Tibial nerve (tissue), 4 donors: ENCODE data around the gene PSMD9. TPM values are rescaled to one million over a fixed set of nuclear protein-coding genes. Genes with fewer than 3 reads are reported as not detected.

Experiments
- DNase-seq, 2 donors: peaks; one replicate each; pipeline ENCODE4 v3.0.0-alpha.2; 2019; ENCODE audit warnings: low spot score in 2 of 2
- H3K27ac ChIP-seq, 4 donors: fragments of 200-600 bp; sonication (generic) in 3 of 4; one replicate each; pipeline ENCODE4 v1.5.1; 2017 to 2019; ENCODE audit warnings: mild to moderate bottlenecking in 1 of 4
- H3K27me3 ChIP-seq, 2 donors: fragments of 200-600 bp; sonication (generic) in 1 of 2; one replicate each; pipeline versions ENCODE4 v1.5.1 to v1.6.0; 2017 to 2019
- H3K36me3 ChIP-seq, 3 donors: fragments of 200-600 bp; sonication (generic); one replicate each; pipeline ENCODE4 v1.5.1; 2018 to 2019
- H3K4me1 ChIP-seq, 4 donors: fragments of 200-600 bp; sonication (generic) in 3 of 4; one replicate each; pipeline ENCODE4 v1.5.1; 2017 to 2019
- H3K4me3 ChIP-seq, 4 donors: fragments of 200-600 bp; sonication (generic) in 3 of 4; one replicate each; pipeline ENCODE4 v1.5.1; 2017 to 2019; ENCODE audit warnings: mild to moderate bottlenecking in 1 of 4, moderate library complexity in 1 of 4
- H3K9me3 ChIP-seq, 4 donors: fragments of 200-600 bp; sonication (generic) in 3 of 4; one replicate each; pipeline ENCODE4 v1.5.1; 2017 to 2019
- CTCF ChIP-seq, 5 experiments: fragments of 200-600 bp in 3 of 5; fragments of 450-650 bp in 2 of 5; sonication (generic) in 3 of 5; IDR thresholded peaks; one replicate each; pipeline ENCODE4 v1.5.1; 2016 to 2019; ENCODE audit warnings: antibody characterized with exemption in 5 of 5, mild to moderate bottlenecking in 3 of 5, moderate library complexity in 2 of 5
- EP300 ChIP-seq, 2 donors: sonication (generic); formaldehyde crosslinking; IDR thresholded peaks; one replicate each; pipeline ENCODE4 v1.6.1; 2017; ENCODE audit warnings: antibody characterized with exemption in 2 of 2, mild to moderate bottlenecking in 1 of 2
- POLR2A ChIP-seq, 2 donors: fragments of 450-650 bp; IDR thresholded peaks; one replicate each; pipeline ENCODE4 v1.6.1; 2017; ENCODE audit warnings: antibody characterized with exemption in 2 of 2, mild to moderate bottlenecking in 2 of 2, moderate library complexity in 2 of 2
- WGBS, 2 donors: methylation state at CpG; one replicate each; pipeline ENCODE4 v1.1.5; 2018; 5-methylcytosine and 5-hydroxymethylcytosine counted together
- total RNA-seq, 4 donors: library from RNA; depleted of rRNA; stranded (reverse); fragments of >200 nt; gene quantifications; one replicate each; pipeline ENCODE4 v1.1.0, GENCODE V29; 2016

The PSMD9 gene
- total RNA-seq, 4 donors from 2014 or later: 22.4 to 47.7 (median 42.8) TPM

GRCh38 chr12:121908702-121909101, 20.1 kb downstream of the PSMD9 start:
- Histone ChIP-seq H3K9me3 (no peaks in the 10 kb centered on the region), H3K36me3 (peaks cover 0 to 95% (median 6%) of the 10 kb centered on the region in 3 donors), H3K27me3 (no peaks in the 10 kb centered on the region), H3K4me1 (no peaks in the 10 kb centered on the region), H3K4me3 (no peak overlapping the region), H3K27ac (no peak overlapping the region)
- no peak for TF ChIP-seq CTCF (IDR thresholded peaks at IDR 0.05)
- TF ChIP-seq POLR2A (IDR thresholded peaks at IDR 0.05): no peak
- TF ChIP-seq EP300 (IDR thresholded peaks at IDR 0.05): no peak
- no peak for DNase-seq
- WGBS, 2 donors: 56 to 60% methylated on average over 2 of the region's 2 CpGs

- WGBS, 2 donors: 92 to 93% methylated on average over 14 of the region's 14 CpGs
- Histone ChIP-seq H3K36me3 (peaks cover 0 to 97% (median 5%) of the 10 kb centered on the region in 3 donors), H3K4me3 (no peak overlapping the region), H3K27me3 (no peaks in the 10 kb centered on the region), H3K9me3 (no peaks in the 10 kb centered on the region), H3K4me1 (peaks cover 0 to 15% (median 0%) of the 10 kb centered on the region in 4 donors), H3K27ac (no peak overlapping the region)
- DNase-seq: no peak
- TF ChIP-seq CTCF (IDR thresholded peaks at IDR 0.05) (no peak), POLR2A (IDR thresholded peaks at IDR 0.05) (no peak), EP300 (IDR thresholded peaks at IDR 0.05) (no peak)
Observed at GRCh38 chr12:121911824-121912585, 23.4 kb downstream of the PSMD9 start.

GRCh38 chr12:121915841-121916321, 27.3 kb downstream of the PSMD9 start:
- no peaks in the 10 kb centered on the region for H3K9me3 ChIP-seq
- DNase-seq: no peak
- no peak overlapping the region for H3K4me3 ChIP-seq
- no peaks in the 10 kb centered on the region for H3K27me3 ChIP-seq
- WGBS, 2 donors: 52 to 55% methylated on average over 5 of the region's 5 CpGs
- H3K27ac ChIP-seq: peak overlapping the region in 1 of 4 donors; percentile 1
- H3K36me3 ChIP-seq: peaks cover 0 to 74% (median 5%) of the 10 kb centered on the region in 3 donors
- H3K4me1 ChIP-seq: peaks cover 0 to 26% (median 6%) of the 10 kb centered on the region in 4 donors
- TF ChIP-seq CTCF (IDR thresholded peaks at IDR 0.05): no peak
- no peak for TF ChIP-seq EP300 (IDR thresholded peaks at IDR 0.05)
- TF ChIP-seq POLR2A (IDR thresholded peaks at IDR 0.05): no peak

GRCh38 chr12:121916719-121917118, 28.1 kb downstream of the PSMD9 start:
- DNase-seq: no peak
- no peak overlapping the region for H3K27ac ChIP-seq
- WGBS, 2 donors: 58 to 65% methylated on average over 7 of the region's 7 CpGs

More at GRCh38 chr12:121916719-121917118, 28.1 kb downstream of the PSMD9 start:
- no peaks in the 10 kb centered on the region for H3K27me3 ChIP-seq
- H3K9me3 ChIP-seq: no peaks in the 10 kb centered on the region
- TF ChIP-seq EP300 (IDR thresholded peaks at IDR 0.05): no peak
- TF ChIP-seq CTCF (IDR thresholded peaks at IDR 0.05): no peak
- no peak for TF ChIP-seq POLR2A (IDR thresholded peaks at IDR 0.05)
- peaks cover 0 to 66% (median 0%) of the 10 kb centered on the region in 3 donors for H3K36me3 ChIP-seq
- H3K4me3 ChIP-seq: no peak overlapping the region
- H3K4me1 ChIP-seq: peaks cover 0 to 26% (median 6%) of the 10 kb centered on the region in 4 donors
